Endothelial cell of umbilical vein (primary cell): ENCODE measurements around the gene MEGF11. TPM values are rescaled to one million over a fixed set of nuclear protein-coding genes. Genes with fewer than 3 reads are reported as not detected.

Source experiments
- BruUV-seq: library from RNA; stranded (reverse); fragments of 400-500 nt; replicated peaks from 2 replicates; lab custom pipeline; 2021; lab: Mats Ljungman, UMichigan
- CTCF ChIA-PET: fragments of 300-600, 350-600 bp; sonication (Branson Sonifier 250); formaldehyde crosslinking; loops from one replicate; lab custom pipeline; 2021; ENCODE audit warnings: antibody characterized with exemption, inconsistent platforms; lab: Charles Lee
- POLR2A ChIA-PET: fragments of 300-600, 350-600 bp; sonication (Branson Sonifier 250); formaldehyde crosslinking; loops from one replicate; lab custom pipeline; 2021; ENCODE audit warnings: antibody characterized with exemption, inconsistent platforms; lab: Charles Lee
- DNase-seq: peaks from one replicate; pipeline ENCODE4 v3.0.0-alpha.2; 2011; ENCODE audit warnings: low read depth, low spot score
- FAIRE-seq: peaks from 2 replicates; lab custom pipeline; 2011; peaks lifted over from hg19 to GRCh38; lab: Jason Lieb, UNC
- H2AFZ ChIP-seq: 2 replicates; pipeline ENCODE4 v1.6.0; 2012; ENCODE audit warnings: low read depth, low read length, control low read depth, inconsistent platforms
- H3K27ac ChIP-seq: 2 replicates; pipeline ENCODE4 v1.5.1; 2011; ENCODE audit warnings: low read depth, mild to moderate bottlenecking, control low read depth, low read length, moderate library complexity; ENCODE audit not compliant: insufficient read depth
- H3K27me3 ChIP-seq, 2 experiments: 2 replicates each; pipeline versions ENCODE4 v1.6.0 to v1.6.1; 2011; ENCODE audit warnings: low read length in 2 of 2, mixed read lengths in 1 of 2; ENCODE audit not compliant: control insufficient read depth in 2 of 2, insufficient read depth in 2 of 2
- H3K36me3 ChIP-seq, 2 experiments: 2 replicates in 1 of 2; 3 replicates in 1 of 2; pipeline ENCODE4 v1.5.1; 2011; ENCODE audit warnings: low read length in 2 of 2, mild to moderate bottlenecking in 1 of 2, moderate library complexity in 1 of 2; ENCODE audit not compliant: control insufficient read depth in 2 of 2, insufficient read depth in 2 of 2; ENCODE audit errors: extremely low read depth in 1 of 2
- H3K4me1 ChIP-seq: 3 replicates; pipeline ENCODE4 v1.5.1; 2011; ENCODE audit warnings: mild to moderate bottlenecking, low read length; ENCODE audit not compliant: control insufficient read depth, insufficient read depth; ENCODE audit errors: extremely low read depth
- H3K4me2 ChIP-seq: 2 replicates; pipeline ENCODE4 v1.6.1; 2011; ENCODE audit warnings: low read length, control low read depth, mixed read lengths; ENCODE audit not compliant: insufficient read depth
- H3K4me3 ChIP-seq, 3 experiments: fragments of 200-600 bp in 1 of 3; sonication (generic), shearing (Covaris generic) in 1 of 3; replicated peaks in 1 of 3; 2 replicates each; pipeline ENCODE4 v1.5.1; 2011 to 2016; ENCODE audit warnings: control low read depth in 3 of 3, low read length in 3 of 3, mild to moderate bottlenecking in 2 of 3, inconsistent platforms in 1 of 3, low read depth in 1 of 3, moderate library complexity in 1 of 3; ENCODE audit not compliant: insufficient read depth in 1 of 3
- H3K79me2 ChIP-seq: 2 replicates; pipeline ENCODE4 v1.6.0; 2012; ENCODE audit warnings: low read length, inconsistent platforms; ENCODE audit not compliant: control insufficient read depth, insufficient read depth
- H3K9ac ChIP-seq: replicated peaks from 2 replicates; pipeline ENCODE3; 2011; ENCODE audit warnings: low read length, control low read depth; ENCODE audit not compliant: insufficient read depth; ENCODE audit errors: extremely low read depth
- H3K9me1 ChIP-seq: replicated peaks from 3 replicates; pipeline ENCODE4 v1.6.0; 2011; ENCODE audit warnings: mild to moderate bottlenecking, low read length; ENCODE audit not compliant: control insufficient read depth, insufficient read depth; ENCODE audit errors: extremely low read depth
- H3K9me3 ChIP-seq: replicated peaks from 2 replicates; pipeline ENCODE4 v1.5.1; 2012; ENCODE audit warnings: low read length, inconsistent platforms; ENCODE audit not compliant: control insufficient read depth, insufficient read depth
- H4K20me1 ChIP-seq: replicated peaks from 2 replicates; pipeline ENCODE3; 2011; ENCODE audit warnings: mild to moderate bottlenecking, low read length; ENCODE audit not compliant: control insufficient read depth, insufficient read depth; ENCODE audit errors: extremely low read depth
- CTCF ChIP-seq, 2 donors: IDR thresholded peaks; 1 replicate in 1 of 2; 2 replicates in 1 of 2; pipeline ENCODE4 v1.5.1; 2011; ENCODE audit warnings: low read length in 2 of 2, mild to moderate bottlenecking in 2 of 2, moderate library complexity in 2 of 2, control low read depth in 1 of 2, inconsistent platforms in 1 of 2, low read depth in 1 of 2; ENCODE audit not compliant: insufficient read depth in 1 of 2; ENCODE audit errors: extremely low read depth in 1 of 2
- EZH2 ChIP-seq: IDR thresholded peaks from 2 replicates; pipeline ENCODE4 v1.6.1; 2012; ENCODE audit warnings: borderline replicate concordance, low read depth, mild to moderate bottlenecking, moderate library complexity, low read length, inconsistent platforms; ENCODE audit not compliant: severe bottlenecking
- FOS ChIP-seq: IDR thresholded peaks from 2 replicates; pipeline ENCODE4 v1.6.1; 2011; ENCODE audit warnings: mild to moderate bottlenecking, low read length, moderate library complexity, borderline replicate concordance; ENCODE audit not compliant: insufficient read depth
- GATA2 ChIP-seq: IDR thresholded peaks from 2 replicates; pipeline ENCODE4 v1.7.0; 2011; ENCODE audit warnings: low read depth, mild to moderate bottlenecking, moderate library complexity, mixed read lengths, low read length; ENCODE audit not compliant: insufficient read length, insufficient read depth
- JUN ChIP-seq: IDR thresholded peaks from 2 replicates; pipeline ENCODE4 v1.6.1; 2011; ENCODE audit warnings: borderline replicate concordance, low read depth; ENCODE audit not compliant: insufficient read length, insufficient read depth
- MAX ChIP-seq: IDR thresholded peaks from 2 replicates; pipeline ENCODE4 v1.6.1; 2011; ENCODE audit not compliant: insufficient read depth, insufficient read length
- MYC ChIP-seq: IDR thresholded peaks from one replicate; pipeline ENCODE4 v1.6.1; 2011; ENCODE audit warnings: mild to moderate bottlenecking, low read depth, low read length
- POLR2A ChIP-seq: IDR thresholded peaks from 2 replicates; pipeline ENCODE4 v1.6.1; 2012; ENCODE audit warnings: low read depth, mild to moderate bottlenecking, control low read depth, low read length
- POLR2AphosphoS5 ChIP-seq: IDR thresholded peaks from 2 replicates; pipeline ENCODE4 v1.6.1; 2012; ENCODE audit warnings: low read depth, mild to moderate bottlenecking, control low read depth, low read length, moderate library complexity; ENCODE audit not compliant: insufficient read depth
- dilution Hi-C: fragments of 300-500 bp; cut with MboI; formaldehyde crosslinking; loops from one replicate; pipeline ENCODE4 v1.15.0; 2019; ENCODE audit warnings: low sequenced_read_pairs; ENCODE audit not compliant: extremely low pct_ligation_motif_present
- intact Hi-C: fragments of 100-400 bp; cut with micrococcal nuclease; formaldehyde crosslinking; loops from one replicate; pipeline ENCODE4 v1.10.0; 2022
- polyA plus RNA-seq, 4 experiments: library from polyadenylated mRNA; depleted of rRNA in 3 of 4; stranded (reverse) in 3 of 4; unstranded in 1 of 4; fragments of >200 nt; gene quantifications; 2 replicates each; pipeline versions ENCODE4 v1.2.1 to v1.2.3, GENCODE V29; 2011 to 2012; ENCODE audit warnings: missing spikeins in 1 of 4
- total RNA-seq: library from RNA; stranded (reverse); gene quantifications from 2 replicates; pipeline ENCODE4 v1.2.3, GENCODE V29; 2021

Gene MEGF11
- total and polyA plus RNA-seq, 2 donors (not counting 3 experiments of a cell fraction or from before 2014, with no cell fraction given): not detected

GRCh38 chr15:65900488-65900887, 353.1 kb downstream of the MEGF11 start:
- CTCF ChIA-PET: no interaction called here

More at GRCh38 chr15:65900488-65900887, 353.1 kb downstream of the MEGF11 start:
- BruUV-seq: no TSS peak
- FAIRE-seq (no peak), DNase-seq (no peak)
- H3K9ac ChIP-seq: no peak overlapping the region
- H2AFZ ChIP-seq: no peak overlapping the region
- POLR2A ChIA-PET: no interaction called here
- intact Hi-C loops (no loop called here), dilution Hi-C loops (no loop called here)
- peaks cover under 1 to 19% of the 10 kb centered on the region in 2 experiments for H3K36me3 ChIP-seq
- no peak overlapping the region for H3K4me2 ChIP-seq
- peaks cover 25% of the 10 kb centered on the region for H3K4me1 ChIP-seq
- no peak overlapping the region for H3K4me3 ChIP-seq
- no peak overlapping the region for H3K27ac ChIP-seq
- no peaks in the 10 kb centered on the region for H3K79me2 ChIP-seq
- no peaks in the 10 kb centered on the region for H3K9me1 ChIP-seq
- H4K20me1 ChIP-seq: no peaks in the 10 kb centered on the region
- H3K9me3 ChIP-seq: no peaks in the 10 kb centered on the region
- TF ChIP-seq FOS: no peak
- no peak for TF ChIP-seq MAX
- no peak for TF ChIP-seq JUN
- TF ChIP-seq GATA2: no peak
- no peak for TF ChIP-seq POLR2AphosphoS5
- TF ChIP-seq EZH2: no peak
- TF ChIP-seq MYC: no peak
- no peak for TF ChIP-seq POLR2A
- TF ChIP-seq CTCF (IDR thresholded peaks at IDR 0.05; ENCODE audit: extremely low read depth in 1 of 2, insufficient read depth in 1 of 2, low read depth in 1 of 2, low read length in 2 of 2): no peak
- no peaks in the 10 kb centered on the region for H3K27me3 ChIP-seq
